Ascending aorta (tissue), 2 donors: ENCODE data around the gene LRRC28. TPM values are rescaled to one million over a fixed set of nuclear protein-coding genes. Genes with fewer than 3 reads are reported as not detected.
A peak's percentile ranks its signal among the peaks of the same experiment; 100 is the strongest.

Experiments used
- DNase-seq, 2 donors: peaks; one replicate each; pipeline ENCODE4 v3.0.0-alpha.2; 2019; ENCODE audit warnings: low spot score in 2 of 2
- H3K27ac ChIP-seq, 2 donors: fragments of 200-600 bp; sonication (generic); one replicate each; pipeline ENCODE4 v1.5.1; 2016 to 2017; ENCODE audit warnings: mild to moderate bottlenecking in 1 of 2
- H3K27me3 ChIP-seq: fragments of 200-600 bp; sonication (generic); one replicate; pipeline ENCODE4 v1.5.1; 2017
- H3K36me3 ChIP-seq, 2 donors: fragments of 200-600 bp; sonication (generic); one replicate each; pipeline ENCODE4 v1.5.1; 2016
- H3K4me1 ChIP-seq, 2 donors: fragments of 200-600 bp; sonication (generic); one replicate each; pipeline ENCODE4 v1.5.1; 2016 to 2017; ENCODE audit warnings: mild to moderate bottlenecking in 1 of 2
- H3K4me3 ChIP-seq, 2 donors: fragments of 200-600 bp; sonication (generic); one replicate each; pipeline ENCODE4 v1.5.1; 2016 to 2017; ENCODE audit warnings: mild to moderate bottlenecking in 1 of 2
- H3K9me3 ChIP-seq, 2 donors: fragments of 200-600 bp; sonication (generic); one replicate each; pipeline ENCODE4 v1.5.1; 2016
- intact Hi-C: fragments of 100-400 bp; cut with DNase I; formaldehyde crosslinking; loops from one replicate; pipeline ENCODE4 v1.15.1; 2023
- total RNA-seq: library from RNA; depleted of rRNA; stranded (reverse); fragments of >200 nt; gene quantifications from one replicate; pipeline ENCODE4 v1.1.0, GENCODE V29; 2016
- TF ChIP-seq, protein P1 (sequence below), 3 experiments: fragments of 200-600 bp in 2 of 3; fragments of 450-650 bp in 1 of 3; sonication (generic) in 2 of 3; IDR thresholded peaks; one replicate each; pipeline ENCODE4 v1.5.1; 2016 to 2019; ENCODE audit warnings: antibody characterized with exemption in 3 of 3, mild to moderate bottlenecking in 1 of 3, moderate library complexity in 1 of 3

Gene LRRC28
- total RNA-seq, 1 donor from 2014 or later: 24.2 TPM

DNA sequence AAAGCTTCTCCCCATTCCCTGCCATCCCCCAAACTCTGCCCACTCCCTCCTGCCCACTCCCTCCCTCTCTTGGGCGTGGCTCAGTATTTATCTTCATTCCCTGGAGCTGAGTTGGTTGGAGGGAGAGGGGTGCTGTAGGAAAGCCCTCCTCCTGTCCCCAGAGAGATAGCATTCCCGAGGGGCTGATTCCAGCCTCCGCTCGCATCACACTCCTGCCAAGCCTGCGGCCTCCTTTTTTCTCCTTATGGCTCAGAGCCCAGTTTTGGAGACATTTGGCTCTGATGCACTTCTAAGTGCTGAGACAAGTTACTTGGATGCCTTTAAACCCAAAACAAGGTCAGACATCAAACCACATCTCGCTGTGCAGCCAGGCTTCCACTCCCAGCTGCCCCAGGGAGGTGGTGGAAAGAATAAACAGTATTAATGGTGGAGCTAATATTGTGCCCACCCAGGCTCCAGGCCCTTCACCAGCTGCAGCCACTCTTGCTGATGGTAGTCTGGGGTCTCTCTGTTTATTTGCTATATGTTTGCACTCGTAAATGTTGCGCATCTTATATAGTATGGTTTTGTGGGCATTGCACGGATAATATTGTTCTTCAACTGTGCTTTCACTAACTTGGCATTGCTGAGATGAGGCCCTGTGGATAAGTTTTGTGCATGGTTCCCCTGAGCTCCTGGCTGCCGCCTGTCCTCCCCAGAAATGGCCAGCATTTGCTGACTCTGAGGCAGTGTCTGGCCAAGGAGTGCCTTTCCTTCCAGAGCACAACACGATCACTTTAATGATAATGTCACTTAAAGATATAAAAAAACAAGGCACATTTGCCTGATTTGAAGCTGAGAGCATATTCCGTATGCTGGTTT is 157.2 kb downstream of the LRRC28 start:
- intact Hi-C loops: loop anchor here (10.0 kb wide), 1 partner anchor 296 kb away; no protein-coding TSS in a partner anchor
- H3K36me3 ChIP-seq: no peaks in the 10 kb centered on the region
- peaks cover 4 to 19% of the 10 kb centered on the region in 2 donors for H3K4me1 ChIP-seq
- H3K27me3 ChIP-seq: no peaks in the 10 kb centered on the region
- no peaks in the 10 kb centered on the region for H3K9me3 ChIP-seq
- peak in 1 of 2 donors; percentile 72 for DNase-seq
- H3K4me3 ChIP-seq: peak overlapping the region in 1 of 2 donors; percentile 12
- TF ChIP-seq, protein P1, sequence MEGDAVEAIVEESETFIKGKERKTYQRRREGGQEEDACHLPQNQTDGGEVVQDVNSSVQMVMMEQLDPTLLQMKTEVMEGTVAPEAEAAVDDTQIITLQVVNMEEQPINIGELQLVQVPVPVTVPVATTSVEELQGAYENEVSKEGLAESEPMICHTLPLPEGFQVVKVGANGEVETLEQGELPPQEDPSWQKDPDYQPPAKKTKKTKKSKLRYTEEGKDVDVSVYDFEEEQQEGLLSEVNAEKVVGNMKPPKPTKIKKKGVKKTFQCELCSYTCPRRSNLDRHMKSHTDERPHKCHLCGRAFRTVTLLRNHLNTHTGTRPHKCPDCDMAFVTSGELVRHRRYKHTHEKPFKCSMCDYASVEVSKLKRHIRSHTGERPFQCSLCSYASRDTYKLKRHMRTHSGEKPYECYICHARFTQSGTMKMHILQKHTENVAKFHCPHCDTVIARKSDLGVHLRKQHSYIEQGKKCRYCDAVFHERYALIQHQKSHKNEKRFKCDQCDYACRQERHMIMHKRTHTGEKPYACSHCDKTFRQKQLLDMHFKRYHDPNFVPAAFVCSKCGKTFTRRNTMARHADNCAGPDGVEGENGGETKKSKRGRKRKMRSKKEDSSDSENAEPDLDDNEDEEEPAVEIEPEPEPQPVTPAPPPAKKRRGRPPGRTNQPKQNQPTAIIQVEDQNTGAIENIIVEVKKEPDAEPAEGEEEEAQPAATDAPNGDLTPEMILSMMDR (IDR thresholded peaks at IDR 0.05): no peak
- peak overlapping the region; percentile 69 to 80 for H3K27ac ChIP-seq

DNA sequence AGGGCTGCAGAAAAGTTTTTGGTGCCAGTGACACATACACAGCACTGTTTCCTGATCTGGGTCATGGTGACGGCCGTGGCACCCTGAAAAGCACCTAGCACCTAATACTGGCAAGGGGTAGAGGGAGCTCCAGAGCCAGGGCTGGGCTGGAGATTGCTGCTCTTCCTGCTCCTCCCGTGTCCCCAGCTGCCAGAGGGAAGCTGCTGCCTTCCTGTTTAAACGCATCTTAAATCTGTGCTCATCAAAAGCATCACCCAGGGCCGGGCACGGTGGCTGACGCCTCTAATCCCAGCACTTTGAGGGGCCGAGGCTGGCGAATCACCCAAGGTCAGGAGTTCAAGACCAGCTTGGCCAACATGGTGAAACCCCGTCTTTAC is 157.8 kb downstream of the LRRC28 start:
- no peaks in the 10 kb centered on the region for H3K9me3 ChIP-seq
- H3K4me3 ChIP-seq: no peak overlapping the region
- H3K27ac ChIP-seq: peak overlapping the region; percentile 69 to 80
- H3K36me3 ChIP-seq: no peaks in the 10 kb centered on the region
- DNase-seq: peak in 1 of 2 donors; percentile 83
- intact Hi-C loops: loop anchor here (10.0 kb wide), 1 partner anchor 296 kb away; no protein-coding TSS in a partner anchor
- H3K27me3 ChIP-seq: no peaks in the 10 kb centered on the region
- TF ChIP-seq, protein P1 (IDR thresholded peaks at IDR 0.05): peak; percentile 28 to 56 (median 31)
- H3K4me1 ChIP-seq: peaks cover 4 to 19% of the 10 kb centered on the region in 2 donors

DNA sequence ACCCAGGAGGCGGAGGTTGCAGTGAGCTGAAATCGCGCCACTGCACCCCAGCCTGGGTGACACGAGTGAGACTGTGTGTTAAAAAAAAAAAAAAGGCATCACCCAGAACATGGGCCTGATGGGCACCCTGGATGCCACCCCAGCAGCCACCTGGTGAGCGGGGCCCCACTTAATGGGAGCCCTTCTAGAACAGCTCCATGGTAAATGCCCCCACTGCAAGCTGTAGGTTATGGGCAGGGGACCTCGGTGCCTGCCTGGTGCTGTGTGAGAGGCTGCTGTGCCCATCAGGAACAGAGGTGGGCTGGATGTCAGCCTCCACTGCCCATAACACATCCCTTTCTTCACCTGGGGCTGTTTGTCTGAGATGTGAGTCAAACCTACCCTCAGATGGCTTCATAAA is 158.3 kb downstream of the LRRC28 start:
- Histone ChIP-seq H3K36me3 (no peaks in the 10 kb centered on the region), H3K9me3 (no peaks in the 10 kb centered on the region), H3K27me3 (no peaks in the 10 kb centered on the region), H3K4me3 (no peak overlapping the region), H3K4me1 (peaks cover 4 to 19% of the 10 kb centered on the region in 2 donors), H3K27ac (peak overlapping the region; percentile 69 to 80)
- intact Hi-C loops: loop anchor here (10.0 kb wide), 1 partner anchor 295 kb away; no protein-coding TSS in a partner anchor
- DNase-seq: no peak
- TF ChIP-seq, protein P1 (IDR thresholded peaks at IDR 0.05): no peak

DNA sequence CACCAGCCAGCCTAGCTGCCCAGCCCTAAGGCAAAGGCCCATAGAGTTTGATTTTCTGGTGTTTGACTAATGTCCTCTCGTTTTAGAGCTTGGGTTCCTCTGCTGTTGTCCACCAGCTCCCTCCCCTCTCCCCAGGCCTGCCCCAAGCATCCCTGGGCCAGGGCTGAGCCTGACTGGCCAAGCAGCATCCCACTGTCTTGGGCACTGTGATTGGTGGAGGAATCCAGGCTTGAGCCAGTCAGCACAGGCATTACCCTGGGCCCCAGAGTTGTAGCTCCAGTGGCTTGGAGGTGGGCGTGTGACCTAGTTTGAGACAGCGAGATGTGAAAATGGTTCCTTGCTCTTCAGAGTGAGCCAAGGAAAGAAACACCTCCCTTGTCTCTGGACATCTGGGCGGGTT is 159.2 kb downstream of the LRRC28 start:
- DNase-seq: no peak

DNA sequence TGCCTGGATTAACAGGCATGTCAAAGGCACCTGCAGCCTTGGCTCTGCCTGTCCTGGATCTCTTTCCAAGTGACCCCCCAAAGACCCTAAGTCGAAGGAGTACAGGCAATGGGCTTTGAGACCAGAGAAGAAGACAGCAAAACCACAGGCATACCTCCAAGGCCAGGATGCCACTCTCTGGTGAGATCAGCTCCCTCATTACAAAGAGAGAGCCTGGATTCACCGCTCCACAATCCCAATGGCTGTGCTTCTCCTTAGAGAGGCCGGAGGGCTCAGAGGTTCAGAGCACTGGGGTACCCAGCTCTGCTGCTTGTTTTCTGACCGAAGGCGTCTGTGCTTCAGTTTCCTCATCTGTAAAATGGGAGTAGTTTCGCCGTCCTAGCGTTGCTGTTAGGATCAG is 160.0 kb downstream of the LRRC28 start:
- intact Hi-C loops: no loop called here
- TF ChIP-seq, protein P1 (IDR thresholded peaks at IDR 0.05): no peak
- Histone ChIP-seq H3K4me1 (peaks cover 4 to 19% of the 10 kb centered on the region in 2 donors), H3K4me3 (no peak overlapping the region), H3K27me3 (no peaks in the 10 kb centered on the region), H3K27ac (no peak overlapping the region), H3K9me3 (no peaks in the 10 kb centered on the region), H3K36me3 (no peaks in the 10 kb centered on the region)
- no peak for DNase-seq

More for the DNA sequence above, 159.2 kb downstream of the LRRC28 start:
- peak overlapping the region in 1 of 2 donors; percentile 18 for H3K27ac ChIP-seq
- TF ChIP-seq, protein P1 (IDR thresholded peaks at IDR 0.05): no peak
- no peak overlapping the region for H3K4me3 ChIP-seq
- H3K27me3 ChIP-seq: no peaks in the 10 kb centered on the region
- H3K9me3 ChIP-seq: no peaks in the 10 kb centered on the region
- H3K36me3 ChIP-seq: no peaks in the 10 kb centered on the region
- peaks cover 4 to 19% of the 10 kb centered on the region in 2 donors for H3K4me1 ChIP-seq
- intact Hi-C loops: no loop called here
